Amniotic epithelial cell (primary cell): ENCODE results near the gene TNS2.
"Not testable (repeated sequence)": the region's sequence is repeated elsewhere in the genome, so short reads cannot be mapped to it uniquely, and the experiment has no call there.

Source experiments
- DNase-seq: peaks from one replicate; pipeline ENCODE4 v3.0.0-alpha.2; 2010; ENCODE audit warnings: low read depth

Gene TNS2

DNA sequence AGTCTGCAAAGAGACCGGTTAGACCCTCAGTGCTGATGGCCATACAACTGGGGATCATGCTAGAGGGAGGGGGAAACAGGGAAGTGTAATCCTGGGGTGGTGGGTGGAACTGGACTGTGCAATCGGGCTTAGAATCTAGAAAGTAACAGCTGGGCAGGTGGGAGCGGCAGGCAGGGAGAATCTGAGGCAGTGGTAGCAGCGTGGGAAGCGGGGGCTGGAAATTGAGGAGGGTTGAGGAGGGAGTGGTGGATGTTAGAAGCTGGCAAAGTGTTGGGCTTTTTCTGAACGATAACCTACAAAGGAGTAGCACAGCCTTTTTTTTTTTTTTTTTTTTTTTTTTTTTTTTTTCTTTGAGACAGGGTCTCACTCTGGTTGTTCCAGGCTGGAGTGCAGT lies 44.5 kb downstream of the TNS2 start:
- no peak for DNase-seq

DNA sequence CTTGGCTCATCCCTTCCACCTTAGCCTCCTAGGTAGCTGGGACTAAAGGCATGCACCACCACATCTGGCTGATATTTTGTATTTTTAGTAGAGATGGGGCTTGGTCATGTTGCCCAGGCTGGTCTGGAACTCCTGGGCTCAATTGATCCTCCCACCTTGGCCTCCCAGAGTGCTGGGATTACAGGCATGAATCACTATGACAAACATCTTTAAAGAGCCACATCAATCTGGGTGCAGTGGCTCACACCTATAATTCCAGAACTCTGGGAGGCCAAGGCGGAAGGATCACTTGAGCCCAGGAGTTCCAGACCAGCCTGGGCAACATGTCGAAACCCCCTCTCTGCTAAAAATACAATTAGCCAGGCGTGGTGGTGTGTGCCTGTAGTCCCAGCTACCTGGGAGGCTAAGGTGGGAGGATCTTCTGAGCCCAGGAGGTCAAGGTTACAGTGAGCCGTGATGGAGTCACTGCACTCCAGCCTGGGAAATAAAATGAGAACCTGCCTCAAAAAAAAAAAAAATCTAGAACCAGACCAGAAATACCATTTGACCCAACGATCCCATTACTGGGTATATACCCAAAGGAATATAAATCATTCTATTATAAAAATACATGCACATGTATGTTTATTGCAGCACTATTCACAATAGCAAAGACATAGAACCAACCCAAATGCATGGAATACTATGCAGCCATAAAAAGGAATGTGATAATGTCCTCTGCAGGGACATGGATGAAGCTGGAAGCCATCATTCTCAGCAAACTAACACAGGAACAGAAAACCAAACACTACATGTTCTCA lies 45.1 kb downstream of the TNS2 start:
- not testable (repeated sequence) for DNase-seq

- DNase-seq: not testable (repeated sequence)
Measured at GRCh38 chr12:53095596-53095895, 45.7 kb downstream of the TNS2 start.

- DNase-seq: no peak
Measured at GRCh38 chr12:53096089-53096741, 46.4 kb downstream of the TNS2 start.

DNA sequence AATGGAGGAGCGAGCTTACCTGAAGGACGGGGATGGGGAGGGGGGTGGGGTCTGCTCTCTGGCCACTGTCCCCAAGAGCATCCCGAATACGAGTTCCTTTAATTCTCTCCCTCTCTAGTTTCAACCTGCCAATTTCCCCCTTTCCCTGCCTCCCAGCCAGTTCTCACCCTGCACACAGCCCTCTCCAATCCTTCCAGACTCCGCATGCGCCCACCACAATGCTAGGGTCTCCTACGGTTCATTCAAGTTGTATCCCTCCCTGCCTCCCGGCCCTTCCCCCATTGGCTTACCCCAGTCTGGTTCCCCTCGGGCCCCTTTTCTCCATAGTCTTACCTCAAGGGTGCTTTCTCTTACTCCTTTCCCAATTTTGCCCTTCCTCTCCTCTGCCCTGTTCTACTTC lies 46.9 kb downstream of the TNS2 start:
- no peak for DNase-seq

DNA sequence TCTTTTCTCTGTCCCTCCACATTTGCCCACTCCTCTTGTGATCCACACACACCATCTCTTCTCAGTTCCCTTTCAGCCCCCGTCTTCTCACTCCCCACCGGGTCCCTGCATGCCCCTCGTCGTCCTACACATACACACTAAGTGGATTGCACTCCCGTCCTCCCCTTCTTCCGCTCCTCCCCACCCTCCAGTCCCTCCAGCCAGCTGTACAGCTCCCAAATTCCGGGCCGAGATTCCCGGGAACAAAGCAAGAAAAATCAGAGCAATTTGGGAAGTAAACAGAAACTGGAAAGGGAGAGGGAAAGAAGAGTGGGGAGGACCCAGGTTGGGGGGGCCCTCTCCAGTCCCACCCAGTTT lies 47.3 kb downstream of the TNS2 start:
- DNase-seq: no peak

DNA sequence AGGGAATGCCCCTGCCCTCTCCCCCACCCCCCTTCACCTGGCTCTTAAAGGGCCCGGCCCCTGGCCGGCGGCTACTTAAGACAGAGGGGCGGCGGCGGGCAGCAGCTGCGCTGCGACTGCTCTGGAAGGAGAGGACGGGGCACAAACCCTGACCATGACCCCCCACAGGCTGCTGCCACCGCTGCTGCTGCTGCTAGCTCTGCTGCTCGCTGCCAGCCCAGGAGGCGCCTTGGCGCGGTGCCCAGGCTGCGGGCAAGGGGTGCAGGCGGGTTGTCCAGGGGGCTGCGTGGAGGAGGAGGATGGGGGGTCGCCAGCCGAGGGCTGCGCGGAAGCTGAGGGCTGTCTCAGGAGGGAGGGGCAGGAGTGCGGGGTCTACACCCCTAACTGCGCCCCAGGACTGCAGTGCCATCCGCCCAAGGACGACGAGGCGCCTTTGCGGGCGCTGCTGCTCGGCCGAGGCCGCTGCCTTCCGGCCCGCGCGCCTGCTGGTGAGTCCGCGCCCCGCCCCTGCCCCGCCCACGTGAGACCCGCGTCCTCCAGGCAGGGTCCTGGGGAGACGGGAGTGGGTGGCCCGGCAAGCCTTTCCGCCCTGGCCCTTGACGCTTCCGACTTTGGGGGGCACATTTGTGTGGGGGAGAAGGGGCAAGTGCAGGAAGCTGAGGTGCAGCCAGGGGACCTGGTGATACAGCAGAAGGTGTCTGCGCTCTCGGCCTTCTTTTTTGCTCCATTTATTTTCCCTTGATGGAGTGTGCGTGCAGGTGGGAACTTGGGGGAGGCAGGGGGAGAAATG lies 47.9 kb downstream of the TNS2 start, which contains the start of gene IGFBP6:
TSS of gene IGFBP6 (plus strand) at position 104 of the 790 bp plus-strand sequence. CDS start at position 155, 51 bp downstream.
- peak; percentile 20 for DNase-seq

DNA sequence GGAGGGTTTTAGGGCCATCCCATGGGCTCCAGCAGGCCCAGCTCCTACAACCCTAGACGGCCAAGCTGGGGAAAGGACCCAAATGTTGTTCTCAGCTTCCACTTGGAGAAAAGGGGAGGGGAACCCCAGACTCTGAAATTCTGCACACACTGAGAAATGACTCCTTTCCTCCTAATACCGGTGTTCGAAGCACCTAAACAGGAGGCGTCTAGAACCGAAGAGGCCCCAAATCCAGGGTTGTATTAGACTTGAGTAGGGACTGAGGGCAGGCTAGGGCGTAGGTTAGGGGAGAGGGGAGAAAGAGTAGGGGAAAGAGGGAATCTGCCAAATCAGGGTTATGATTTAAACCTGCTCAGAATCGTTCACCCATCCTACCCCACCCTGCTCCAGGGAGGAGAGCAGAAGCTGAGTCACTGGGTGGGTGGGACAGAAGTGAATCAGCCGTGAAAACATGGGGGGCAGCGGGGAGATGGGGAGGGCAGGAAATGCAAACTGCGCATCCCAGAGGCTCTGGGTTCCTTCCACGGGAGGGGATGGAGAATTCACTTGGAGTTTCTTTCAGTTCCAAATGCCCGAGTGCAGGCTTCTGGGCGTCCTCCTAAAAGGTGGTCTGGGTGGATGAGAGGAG lies 48.6 kb downstream of the TNS2 start:
- DNase-seq: peak; percentile 45

GRCh38 chr12:53099071-53099882 lies 49.4 kb downstream of the TNS2 start:
- peak; percentile 86 for DNase-seq

- DNase-seq: no peak
Measured at GRCh38 chr12:53100466-53101151, 50.7 kb downstream of the TNS2 start.

DNA sequence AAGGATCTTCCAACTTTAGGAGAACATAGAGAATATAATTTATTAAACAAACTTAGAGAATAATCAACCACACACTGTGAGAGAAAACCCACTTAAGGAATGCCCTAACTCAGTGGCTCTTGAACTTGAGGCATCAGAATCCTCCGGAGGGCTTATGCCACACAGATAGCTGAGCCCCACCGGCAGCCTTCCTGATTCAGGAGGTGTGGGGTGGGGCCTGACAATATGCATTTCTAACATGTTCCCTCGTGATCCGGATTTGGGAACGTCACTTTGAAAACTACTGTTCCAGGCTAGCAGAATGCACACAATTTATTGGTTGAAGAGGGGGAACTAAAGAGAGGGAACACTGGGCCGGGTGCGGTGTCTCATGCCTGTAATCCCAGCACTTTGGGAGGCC lies 51.4 kb downstream of the TNS2 start:
- DNase-seq: no peak

- DNase-seq: no peak
Measured at GRCh38 chr12:53101931-53102781, 52.3 kb downstream of the TNS2 start.

GRCh38 chr12:53102883-53103807 lies 53.3 kb downstream of the TNS2 start, which contains the start of gene SOAT2:
SOAT2 (plus strand) TSS chr12:53103486; CDS start chr12:53103578, 92 bp downstream.
- no peak for DNase-seq

GRCh38 chr12:53103860-53104305 lies 54.0 kb downstream of the TNS2 start:
- DNase-seq: no peak

DNA sequence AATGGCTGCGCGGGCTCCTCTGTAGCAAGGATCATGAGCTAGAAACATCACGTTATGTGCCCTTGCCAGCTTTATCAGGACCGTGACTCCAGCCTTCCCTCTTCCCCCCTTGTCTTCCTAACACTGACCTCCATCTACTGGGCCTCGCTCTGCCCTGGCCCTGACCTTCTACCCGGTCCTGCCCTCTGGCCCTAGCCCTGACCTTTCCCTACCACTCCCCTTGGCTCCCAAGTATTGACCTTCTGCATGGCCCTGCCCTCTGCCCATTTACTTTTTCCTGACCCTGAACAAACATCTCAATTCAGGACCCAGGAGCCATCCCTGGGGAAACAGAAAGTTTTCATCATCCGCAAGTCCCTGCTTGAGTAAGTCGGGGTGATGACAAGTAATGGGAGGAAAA lies 55.4 kb downstream of the TNS2 start:
- no peak for DNase-seq

GRCh38 chr12:53105712-53106439 lies 56.0 kb downstream of the TNS2 start:
- DNase-seq: no peak

DNA sequence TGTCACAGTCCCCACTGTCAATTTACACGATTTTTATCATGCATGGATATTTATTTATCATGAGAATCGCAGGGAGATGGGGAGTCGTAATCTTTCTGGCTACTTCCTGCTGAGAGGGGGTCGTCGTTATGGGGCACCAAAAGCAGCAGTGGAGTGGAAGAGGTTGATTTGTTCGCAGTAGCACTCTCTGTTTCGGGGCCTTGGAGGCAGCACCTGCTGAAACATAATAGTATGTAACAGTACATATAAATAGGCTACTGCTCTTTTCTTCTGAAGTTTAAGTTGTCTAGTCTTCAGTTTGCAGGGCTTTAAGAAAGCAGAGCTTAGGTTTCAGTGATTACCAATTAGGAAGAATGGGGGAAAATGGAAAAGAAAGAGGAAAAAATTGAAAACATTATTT lies 57.3 kb downstream of the TNS2 start:
- no peak for DNase-seq

DNA sequence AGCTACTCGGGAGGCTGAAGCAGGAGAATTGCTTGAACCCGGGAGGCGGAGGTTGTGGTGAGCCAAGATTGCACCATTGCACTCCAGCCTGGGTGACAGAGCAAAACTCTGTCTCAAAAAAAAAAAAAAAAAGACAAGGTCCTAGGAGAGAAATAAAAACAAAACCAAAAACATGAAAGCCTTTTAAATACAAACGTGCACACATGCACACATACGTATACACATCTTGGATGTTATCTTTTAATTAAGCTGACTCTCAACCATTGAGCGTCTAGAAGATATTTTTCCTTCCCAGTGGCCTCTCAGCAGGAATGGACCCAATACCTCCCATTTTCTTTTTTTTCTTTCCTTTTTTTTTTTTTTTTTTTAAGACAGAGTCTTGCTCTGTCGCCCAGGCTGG lies 62.6 kb downstream of the TNS2 start:
- DNase-seq: not testable (repeated sequence)
